Raji (cell line): Measurements from ENCODE around the gene ESPN.

ENCODE experiments used
- POLR2A ChIP-seq: IDR thresholded peaks from 2 replicates; pipeline ENCODE4 v1.6.1; 2011; ENCODE audit warnings: low read depth, low read length, control low read depth; ENCODE audit not compliant: insufficient read depth

The ESPN gene

DNA sequence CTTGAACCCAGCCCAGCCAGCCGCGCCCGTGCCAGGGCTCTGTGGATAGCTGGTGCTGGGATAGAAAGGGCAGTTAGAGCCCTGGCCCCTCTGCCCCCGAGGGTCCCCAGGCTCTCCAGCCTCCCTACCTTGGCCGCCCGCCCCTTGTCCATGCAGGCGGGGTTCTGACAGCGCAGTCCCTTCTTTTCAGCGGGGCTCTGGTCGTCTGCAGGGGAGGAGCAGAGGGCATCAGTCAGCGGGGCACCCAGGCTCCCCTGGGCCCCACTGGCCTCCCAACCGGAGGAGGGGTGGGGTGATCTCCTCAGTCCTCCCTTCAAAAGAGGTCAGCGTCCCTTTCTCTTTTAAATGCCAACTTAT lies 71.8 kb downstream of the ESPN start:
- no peak for TF ChIP-seq POLR2A

- TF ChIP-seq POLR2A: no peak
These were observed 72.3 kb downstream of the ESPN start for GRCh38 chr1:6496890-6497214.

DNA sequence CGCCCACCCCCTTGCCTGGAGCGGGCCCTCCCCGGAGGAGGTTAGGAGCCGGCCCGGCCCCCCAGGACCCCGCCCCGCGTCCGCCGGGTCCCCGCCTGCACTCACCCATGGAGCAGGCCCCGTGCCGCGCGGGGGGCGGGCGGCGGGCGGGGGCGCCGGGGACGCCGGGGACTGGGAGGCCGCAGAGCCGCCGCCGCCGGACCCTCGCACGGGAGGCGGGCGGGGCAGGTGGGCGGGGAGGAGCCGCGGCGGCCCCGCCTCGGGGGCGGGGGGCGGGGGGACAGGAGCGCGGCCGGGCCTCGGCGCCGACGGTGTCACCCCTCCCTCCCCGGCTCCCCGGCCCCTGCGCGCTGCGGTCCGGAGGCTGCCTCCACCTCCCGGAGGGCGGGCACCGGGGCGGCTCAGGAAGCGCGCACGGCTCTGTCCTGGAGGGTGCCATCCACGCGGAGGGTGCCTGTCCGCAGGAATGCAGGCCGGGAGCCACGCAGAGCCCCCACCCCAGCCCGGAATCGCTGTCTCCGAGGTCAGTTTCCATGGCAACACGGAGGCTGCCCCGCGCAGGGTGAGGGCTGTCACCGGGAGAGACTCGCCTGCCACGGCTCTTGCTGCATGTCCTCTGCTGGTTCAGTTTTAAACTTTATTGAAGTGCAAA lies 72.8 kb downstream of the ESPN start:
- TF ChIP-seq POLR2A: no peak

- no peak for TF ChIP-seq POLR2A
These were observed 73.4 kb downstream of the ESPN start for GRCh38 chr1:6497867-6498575.

DNA sequence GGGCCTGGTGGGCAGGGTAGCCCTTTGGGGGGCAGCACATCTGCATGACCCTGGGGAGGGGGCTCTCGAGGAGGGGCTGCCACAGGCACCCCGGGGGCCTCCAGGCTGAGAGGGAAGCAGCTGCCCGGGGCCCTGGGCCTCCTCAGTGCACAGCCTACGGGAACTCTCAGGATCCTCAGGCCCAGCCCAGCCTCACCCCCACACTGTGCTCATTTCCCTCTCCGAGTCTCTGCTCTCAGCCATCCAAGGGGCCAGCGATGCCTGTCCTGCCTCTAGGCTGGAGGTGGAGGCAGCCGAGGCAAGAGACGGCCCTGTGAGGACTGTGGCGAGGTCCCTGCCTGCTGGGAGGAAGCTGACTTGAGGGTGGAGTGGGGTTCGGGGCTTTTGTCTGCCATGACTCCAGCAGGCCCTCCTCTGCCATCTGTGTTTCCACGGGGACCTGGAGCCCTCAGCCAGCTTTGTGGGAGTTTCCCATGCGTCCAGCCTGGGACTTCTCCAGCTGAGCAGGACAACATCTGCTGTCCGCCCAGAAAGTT lies 74.1 kb downstream of the ESPN start:
- no peak for TF ChIP-seq POLR2A

DNA sequence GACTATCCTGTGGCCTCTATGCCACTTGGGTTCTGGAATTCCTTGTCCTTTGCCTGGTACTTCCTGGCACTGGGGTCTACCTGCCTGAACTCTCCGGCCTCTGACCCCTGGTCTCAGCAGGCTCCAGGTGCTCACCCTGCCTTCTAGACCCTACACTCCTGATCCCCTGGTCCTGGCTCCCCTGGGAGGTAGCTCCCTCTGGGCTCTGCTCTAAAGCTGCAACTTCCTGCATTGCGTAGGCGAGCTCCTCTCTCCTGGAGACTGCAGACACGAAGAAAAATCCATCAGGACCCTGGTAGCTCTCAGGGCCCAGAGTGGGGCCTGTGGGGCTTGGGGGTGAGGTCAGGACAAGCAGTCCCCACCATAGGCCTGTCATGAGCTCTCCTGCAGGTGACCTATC lies 74.7 kb downstream of the ESPN start:
- no peak for TF ChIP-seq POLR2A

DNA sequence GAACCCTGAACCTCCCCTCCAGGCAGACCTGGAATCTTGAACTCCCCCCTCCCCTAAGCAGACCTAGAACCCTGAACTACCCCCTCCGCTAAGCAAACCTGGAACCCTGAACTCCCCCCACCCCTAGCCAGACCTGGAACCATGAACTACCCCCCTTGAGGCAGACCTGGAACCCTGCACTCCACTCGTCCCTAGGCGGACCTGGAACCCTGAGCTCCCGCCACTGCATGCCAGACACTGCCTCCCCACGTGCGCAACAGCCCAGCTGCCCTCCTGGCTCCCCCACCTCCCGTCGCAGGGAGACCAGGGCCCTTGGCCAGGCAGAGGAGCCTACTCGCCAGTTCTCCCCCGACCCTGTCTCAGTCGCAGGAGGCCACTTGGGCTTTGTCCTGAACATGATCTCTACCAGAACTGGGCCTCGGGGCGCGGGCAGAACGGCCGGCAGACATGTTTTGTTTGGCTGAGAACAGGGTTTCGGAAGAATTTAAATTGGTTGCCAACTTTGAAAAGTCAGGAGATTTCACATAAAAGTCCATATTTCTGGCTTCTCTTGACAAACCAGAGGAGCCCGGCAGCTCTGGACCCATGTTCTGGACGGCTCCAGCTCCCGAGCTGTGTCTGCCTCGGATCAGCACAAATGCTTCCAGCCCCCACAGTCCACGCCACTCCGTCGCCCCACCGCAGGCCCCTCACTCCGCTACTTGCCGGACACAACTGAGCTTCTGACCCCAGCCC lies 76.1 kb downstream of the ESPN start:
- TF ChIP-seq POLR2A: no peak

DNA sequence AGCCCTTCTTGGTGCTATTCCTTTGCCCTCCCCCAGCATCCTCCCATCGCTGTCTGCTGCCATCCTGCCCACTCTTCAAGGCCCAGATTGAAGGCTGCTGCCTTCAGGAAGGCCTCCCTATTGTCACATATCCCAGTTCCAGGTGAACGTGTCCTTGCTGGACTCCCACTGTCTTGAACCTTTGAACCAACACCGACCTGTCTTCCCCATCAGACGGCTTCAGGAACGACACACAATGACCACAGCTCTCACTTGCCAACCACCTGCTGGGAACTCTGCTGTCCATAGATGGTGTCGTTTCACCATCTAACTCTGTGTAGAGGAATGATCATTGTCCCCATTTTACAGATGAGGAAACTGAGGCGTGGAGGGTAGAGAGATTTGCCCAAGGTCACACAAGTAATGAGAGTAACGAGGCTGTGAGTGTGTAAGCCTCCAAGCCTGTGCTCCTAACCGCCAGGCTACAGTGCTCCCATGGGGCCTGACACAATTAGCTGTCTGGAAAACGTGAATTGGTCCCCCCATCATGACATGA lies 76.8 kb downstream of the ESPN start:
- no peak for TF ChIP-seq POLR2A

DNA sequence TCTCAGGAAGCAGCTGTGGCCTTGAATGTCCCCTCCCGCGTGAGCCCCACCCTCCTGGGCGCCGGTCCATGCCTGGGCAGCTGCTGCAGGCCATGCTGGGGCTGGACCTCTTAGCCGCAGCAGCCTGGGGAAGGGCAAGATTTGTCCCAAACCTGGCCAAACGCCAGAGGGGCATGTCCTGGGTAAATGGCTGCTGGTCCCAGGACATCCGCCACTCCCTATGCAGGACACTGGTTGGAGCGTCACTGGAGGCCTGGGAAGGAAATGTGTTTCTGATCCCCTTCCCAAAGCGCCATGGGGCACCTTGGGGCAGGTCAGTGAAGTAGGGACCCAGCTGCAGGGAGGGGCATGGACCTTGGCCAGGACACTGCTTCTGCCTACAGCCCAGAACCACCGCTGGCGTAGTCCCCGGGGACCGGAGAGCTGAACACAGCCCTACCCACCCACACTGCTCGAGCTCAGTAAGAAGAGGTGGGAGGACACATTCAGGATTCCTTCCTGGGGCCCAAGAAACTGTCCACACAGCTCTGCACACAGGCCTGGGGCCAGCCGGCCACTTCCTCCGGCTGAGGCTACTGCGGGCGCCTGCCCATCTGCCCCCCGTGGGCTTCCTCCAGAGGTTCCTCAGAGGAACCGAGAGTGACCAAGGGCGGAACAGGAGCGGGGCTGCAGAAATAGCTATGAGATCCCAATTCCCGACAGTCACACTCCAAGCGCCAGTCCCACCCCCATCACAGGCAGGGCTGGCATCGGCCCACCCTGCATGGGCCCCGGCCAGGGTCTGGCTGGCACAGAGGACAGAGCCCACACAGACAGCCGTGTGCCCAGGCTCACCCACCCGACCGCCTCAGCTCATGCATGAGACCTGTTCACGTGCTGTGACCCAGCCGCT lies 77.7 kb downstream of the ESPN start:
- no peak for TF ChIP-seq POLR2A

DNA sequence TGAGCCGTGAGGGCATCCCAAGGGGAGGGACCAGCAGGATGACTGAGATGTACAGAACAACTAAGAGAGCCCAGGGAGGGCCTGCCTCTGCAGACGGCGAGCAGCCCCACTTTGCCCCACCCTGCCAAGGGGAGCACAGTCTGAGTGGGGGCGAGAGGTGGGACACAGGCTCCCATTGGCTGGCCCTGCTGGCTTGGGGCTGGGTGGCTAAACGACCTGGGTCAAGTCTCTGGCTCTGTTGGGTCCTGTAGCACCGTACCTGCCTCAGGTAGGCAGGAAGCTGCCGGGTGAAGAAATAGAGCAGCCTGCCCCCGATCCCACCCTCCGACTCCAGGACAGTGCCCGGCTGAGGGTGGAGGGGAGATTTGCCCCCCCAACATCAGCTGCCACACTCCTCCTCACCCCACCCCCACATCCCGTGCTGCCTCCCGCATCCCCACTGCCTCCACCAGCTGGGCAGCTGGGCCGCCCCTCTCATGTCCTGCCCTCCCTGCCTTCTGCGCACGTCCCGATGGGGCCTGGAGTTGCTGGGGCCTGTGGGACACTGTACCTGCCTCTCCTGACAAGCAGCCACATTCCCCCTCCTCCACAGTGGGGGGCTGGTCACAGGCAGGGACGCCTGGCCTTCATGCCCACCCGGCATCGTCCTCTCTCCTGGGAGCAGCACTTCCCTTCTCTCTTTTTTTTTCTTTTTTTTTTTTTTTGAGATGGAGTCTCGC lies 79.5 kb downstream of the ESPN start:
- no peak for TF ChIP-seq POLR2A

GRCh38 chr1:6504887-6505286 lies 80.3 kb downstream of the ESPN start:
- TF ChIP-seq POLR2A: no peak

GRCh38 chr1:6505367-6506209 lies 81.0 kb downstream of the ESPN start:
- TF ChIP-seq POLR2A: no peak

DNA sequence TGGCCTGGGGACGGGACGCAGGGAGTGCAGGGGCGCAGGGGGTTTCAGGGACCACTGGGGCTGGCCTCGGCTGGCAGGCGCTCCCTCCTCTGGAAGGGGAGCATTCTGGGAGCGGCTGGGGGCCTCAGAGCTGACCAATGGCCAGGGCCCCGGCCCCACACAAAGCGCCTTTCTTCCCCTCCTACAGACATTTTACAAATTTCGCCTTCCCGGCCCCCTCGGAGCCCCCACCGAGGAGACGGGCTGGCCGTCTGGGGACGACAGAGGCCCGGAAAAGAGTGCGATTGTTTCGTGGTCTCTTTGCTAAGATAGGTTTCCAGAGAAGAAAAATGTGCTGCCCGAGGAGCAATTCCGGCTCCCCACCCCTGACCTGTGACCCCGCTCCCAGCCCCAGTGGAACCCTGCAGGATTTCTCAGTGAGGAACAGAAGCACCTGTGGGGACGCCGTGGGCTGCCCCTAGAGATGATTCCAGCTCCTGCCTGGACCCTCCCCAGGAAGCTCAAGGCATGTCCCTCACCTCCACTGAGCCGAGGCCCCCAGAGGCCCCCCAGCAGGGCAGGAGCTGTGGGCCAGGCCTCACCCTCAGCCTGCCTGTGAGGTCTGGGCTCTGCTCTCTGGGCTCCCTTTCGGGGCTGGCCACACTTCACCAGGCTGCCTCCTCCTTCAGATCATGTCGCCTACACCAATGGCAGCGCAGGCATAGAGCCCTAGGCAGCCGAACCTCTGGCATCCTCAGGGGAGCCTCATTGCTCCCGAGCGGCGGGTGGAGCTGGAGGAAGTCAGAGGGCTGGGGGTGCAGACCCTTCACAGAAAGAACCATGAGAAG lies 81.8 kb downstream of the ESPN start:
- TF ChIP-seq POLR2A: no peak

DNA sequence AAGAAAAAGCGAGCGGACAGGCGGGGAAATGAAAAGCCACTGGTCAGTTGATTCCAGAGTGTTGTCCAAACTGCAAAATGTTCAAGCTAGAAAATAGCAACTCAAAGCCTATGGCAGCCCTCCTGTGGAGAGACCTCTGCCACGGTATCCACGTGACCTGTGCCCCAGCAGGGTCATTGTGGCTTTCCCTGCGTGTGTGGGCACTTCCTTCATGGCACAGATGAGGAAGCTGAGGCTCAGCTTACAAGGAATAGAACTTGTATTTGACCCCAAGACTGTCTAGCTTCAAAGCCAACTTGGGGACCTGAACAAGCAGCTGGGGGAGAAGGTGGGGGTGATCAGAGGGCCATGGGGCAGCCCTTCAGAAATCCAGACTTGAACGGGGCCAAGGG lies 82.5 kb downstream of the ESPN start:
- TF ChIP-seq POLR2A: no peak
